Measurements from ENCODE around the gene SF3B3.

- TF ChIP-seq CTCF (IDR thresholded peaks at IDR 0.05) (no peak), POLR2A (IDR thresholded peaks at IDR 0.05) (no peak)
Observed at GRCh38 chr16:70534971-70535370, 11.4 kb downstream of the SF3B3 start.

Data from upper lobe of left lung (tissue), 4 donors.